NCI-H748 (cell line): ENCODE results near the gene MINDY2.

Experiments used
- DNase-seq: peaks from one replicate; lab custom pipeline; 2025; ENCODE audit not compliant: unreplicated experiment; lab: John Stamatoyannopoulos, UW

MINDY2 gene, protein sequence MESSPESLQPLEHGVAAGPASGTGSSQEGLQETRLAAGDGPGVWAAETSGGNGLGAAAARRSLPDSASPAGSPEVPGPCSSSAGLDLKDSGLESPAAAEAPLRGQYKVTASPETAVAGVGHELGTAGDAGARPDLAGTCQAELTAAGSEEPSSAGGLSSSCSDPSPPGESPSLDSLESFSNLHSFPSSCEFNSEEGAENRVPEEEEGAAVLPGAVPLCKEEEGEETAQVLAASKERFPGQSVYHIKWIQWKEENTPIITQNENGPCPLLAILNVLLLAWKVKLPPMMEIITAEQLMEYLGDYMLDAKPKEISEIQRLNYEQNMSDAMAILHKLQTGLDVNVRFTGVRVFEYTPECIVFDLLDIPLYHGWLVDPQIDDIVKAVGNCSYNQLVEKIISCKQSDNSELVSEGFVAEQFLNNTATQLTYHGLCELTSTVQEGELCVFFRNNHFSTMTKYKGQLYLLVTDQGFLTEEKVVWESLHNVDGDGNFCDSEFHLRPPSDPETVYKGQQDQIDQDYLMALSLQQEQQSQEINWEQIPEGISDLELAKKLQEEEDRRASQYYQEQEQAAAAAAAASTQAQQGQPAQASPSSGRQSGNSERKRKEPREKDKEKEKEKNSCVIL

DNA sequence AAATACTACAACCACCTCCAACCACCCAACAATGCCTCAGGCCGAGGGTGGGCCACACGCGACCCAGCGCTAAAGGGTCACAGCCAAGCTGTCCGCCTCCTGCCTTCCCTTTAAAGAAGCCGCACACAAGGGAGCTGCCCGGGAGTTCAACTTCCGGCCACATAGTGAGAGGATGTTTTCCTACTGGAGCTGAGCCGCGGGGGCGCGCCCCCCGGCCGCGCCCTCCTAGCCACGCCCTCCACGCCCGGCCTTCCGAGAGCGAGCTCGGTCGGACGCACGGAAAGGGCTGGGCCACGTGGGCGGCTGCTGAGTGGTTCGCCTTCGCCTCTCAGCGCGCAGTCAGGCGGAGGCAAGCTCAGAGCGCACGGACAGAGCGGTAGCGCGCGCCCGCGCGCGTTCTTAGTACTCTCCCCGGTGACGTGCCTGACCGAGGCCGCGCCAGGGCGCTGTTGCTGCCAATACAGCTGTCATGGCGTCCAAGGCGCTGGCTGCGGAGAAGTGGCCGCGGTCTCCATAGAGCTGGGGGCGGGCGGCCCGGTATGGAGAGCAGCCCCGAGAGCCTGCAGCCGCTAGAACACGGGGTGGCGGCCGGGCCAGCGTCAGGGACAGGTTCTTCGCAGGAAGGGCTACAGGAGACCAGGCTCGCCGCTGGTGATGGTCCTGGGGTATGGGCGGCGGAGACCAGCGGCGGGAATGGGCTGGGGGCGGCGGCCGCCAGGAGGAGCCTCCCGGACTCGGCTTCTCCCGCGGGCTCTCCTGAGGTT is at the start of gene MINDY2:
Gene MINDY2, plus strand, starts transcription at position 446 of the 764 bp plus-strand sequence. Its CDS starts 94 bp downstream, at position 540.
- DNase-seq = peak; percentile 98

DNA sequence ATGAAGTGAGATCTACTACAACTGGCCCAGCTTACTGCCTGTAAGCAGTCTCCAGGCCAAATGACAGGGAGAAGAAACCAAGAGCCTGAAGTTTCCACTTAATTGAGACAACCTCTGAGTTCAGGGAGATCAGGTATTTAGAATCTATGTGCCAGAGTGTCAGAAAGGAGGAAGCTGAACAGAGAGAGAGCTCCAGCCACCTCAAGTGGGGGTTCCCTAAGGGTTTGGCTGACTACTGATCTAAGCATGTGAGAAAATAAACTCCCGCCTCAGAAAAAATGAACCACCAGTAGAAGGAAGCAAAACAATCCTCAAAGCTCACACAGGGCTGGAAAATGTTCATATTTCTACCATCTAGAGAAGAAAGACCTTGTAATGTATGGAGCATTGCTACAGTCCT is 46.6 kb upstream of the MINDY2 start:
- DNase-seq = no peak

DNA sequence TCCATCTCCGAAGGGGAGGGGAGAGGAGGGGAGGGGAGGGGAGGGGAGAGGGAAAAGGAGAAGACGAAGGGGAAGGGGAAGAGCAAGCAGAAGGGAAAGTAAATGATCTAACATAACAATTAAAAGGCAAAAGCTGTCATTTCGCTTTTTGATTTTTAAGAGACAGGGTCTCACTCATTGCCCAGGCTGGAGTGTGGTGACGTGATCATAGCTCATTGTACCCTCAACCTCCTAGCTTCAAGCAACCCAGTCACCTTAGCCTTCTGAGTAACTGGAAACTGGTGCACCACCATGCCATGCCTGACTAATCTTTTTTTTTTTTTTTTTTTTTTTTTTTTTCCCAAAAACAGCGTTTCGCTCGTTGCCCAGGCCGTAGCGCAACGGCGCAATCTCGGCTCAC is 44.2 kb upstream of the MINDY2 start:
- DNase-seq = no peak

DNA sequence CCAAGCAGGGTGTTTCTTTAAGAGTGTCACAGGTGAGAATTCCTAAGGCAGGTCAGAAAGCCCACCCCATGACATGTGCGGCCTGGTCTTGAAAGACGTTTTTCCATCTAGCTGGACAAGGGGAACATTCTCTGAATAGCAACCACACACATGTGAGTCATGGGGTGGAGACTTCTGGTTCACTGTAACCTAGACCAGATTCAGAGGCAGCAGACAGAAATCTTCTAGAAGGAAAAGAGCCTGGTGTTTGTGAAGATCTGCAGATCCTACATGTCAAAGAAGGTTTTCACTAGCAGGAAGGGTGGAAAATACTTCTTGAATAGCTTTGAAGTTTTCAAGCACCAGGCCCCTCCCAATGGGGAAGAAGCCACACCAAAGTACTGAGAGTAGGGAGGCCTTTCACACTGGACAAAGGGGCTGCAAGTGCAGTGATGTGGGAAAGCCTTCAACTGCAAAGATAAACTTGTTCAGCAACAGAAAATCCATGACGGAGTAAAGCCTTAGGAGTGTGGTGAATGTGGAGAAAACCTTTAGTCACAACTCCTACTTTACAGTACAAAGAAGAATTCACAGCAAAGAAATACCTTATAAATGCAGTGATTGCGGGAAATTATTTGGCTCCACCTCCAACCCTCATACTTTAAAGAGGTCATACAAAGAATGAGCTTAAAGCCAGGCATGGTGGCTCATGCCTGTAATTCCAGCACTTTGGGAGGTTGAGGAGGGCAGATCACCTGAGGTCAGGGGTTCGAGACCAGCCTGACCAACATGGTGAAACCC is 39.2 kb upstream of the MINDY2 start:
- no peak for DNase-seq

DNA sequence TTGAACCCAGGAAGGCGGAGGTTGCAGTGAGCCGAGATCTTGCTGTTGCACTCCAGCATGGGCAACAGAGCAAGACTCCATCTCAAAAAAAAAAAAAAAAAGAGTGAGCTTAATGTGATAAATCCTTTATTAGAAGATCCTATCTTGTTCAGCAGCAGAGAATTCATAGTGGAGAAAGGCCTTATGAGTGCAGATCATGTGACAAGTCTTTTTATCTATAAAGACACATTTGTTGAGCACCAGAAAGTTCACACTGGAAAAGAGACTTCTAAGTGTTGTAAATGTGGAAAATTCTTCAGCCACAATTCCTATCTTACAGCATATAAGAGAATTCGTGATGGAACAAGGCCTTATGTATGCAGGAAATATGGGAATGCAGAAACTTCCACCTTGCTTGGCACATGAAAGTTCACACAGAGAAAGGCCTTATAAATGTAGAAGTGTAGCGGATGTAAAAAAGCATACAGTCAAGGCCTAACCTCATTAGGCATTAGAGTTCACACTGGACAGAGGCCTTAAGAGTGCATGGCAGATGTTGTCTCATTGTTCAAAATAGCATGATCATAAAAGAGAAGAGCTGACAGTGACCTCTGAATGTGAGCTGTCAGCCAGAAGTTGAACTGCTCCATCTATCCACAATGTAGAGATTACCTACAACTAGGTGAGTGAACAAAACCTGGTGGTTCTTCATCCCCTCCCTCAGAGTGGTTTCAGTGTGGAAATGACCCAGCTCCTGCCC is 38.3 kb upstream of the MINDY2 start:
- no peak for DNase-seq

DNA sequence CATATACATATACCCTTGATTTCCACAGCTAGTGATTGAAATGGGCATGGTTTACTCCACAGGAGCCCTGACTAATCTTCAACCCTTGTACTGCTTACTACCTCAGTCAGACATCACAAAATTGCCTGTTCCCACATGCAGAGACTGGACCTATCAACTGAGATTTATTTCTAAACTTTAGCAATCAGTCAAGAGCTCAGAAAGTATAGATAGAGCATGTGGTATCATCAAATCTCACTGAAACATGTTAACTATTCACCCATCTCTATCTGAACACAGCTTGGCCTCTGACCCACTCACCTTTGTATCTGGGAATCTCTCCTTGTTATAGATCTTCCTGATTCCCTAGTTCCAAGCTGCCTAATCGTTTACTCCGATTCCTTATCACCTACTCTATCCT is 36.2 kb upstream of the MINDY2 start:
- DNase-seq = no peak

DNA sequence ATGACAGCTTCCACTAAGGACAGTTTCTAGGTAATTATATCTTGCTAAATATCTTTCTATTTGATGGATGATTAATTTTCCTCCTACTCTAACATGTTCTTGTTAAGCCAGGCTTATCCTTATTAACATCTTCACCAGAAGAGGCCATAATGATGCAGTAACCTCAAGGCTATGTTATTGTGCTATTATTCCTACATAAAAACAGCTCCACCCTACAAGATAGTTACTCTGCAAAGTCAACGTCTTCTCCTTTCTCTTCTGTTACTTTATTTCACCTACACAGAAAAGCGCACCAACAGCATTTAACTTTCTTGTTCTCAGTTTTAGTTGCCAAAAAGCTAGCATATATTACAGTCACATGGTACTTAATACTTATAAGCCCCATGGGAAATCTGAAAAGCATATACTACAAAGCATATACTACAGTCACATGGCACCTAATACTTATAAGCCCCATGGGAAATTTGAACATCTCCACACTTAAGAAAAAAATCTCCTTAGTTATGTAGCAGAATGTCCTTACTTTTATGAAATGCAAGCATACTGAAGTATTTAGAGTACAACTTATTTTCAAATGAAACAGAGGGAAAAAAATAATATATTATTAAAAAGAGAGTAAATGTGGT is 35.0 kb upstream of the MINDY2 start:
- no peak for DNase-seq

DNA sequence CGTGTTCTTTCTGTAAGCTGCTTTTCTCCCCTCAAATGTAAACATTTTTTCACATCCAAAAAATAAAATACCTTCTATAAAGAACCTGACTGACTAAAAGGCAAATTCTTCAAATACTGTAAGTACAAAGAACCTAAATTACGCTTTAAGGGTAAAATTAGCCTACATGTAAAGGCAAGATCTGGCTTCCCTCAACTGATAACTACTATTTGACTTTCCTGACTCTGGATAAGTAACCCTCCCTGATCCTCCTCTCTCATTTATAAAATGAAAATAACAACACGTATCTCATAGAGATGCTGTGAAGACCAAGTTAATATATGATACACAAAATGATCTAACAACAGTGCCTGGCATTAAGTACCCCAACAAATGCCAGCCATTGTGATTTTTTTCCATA is 33.8 kb upstream of the MINDY2 start:
- no peak for DNase-seq

DNA sequence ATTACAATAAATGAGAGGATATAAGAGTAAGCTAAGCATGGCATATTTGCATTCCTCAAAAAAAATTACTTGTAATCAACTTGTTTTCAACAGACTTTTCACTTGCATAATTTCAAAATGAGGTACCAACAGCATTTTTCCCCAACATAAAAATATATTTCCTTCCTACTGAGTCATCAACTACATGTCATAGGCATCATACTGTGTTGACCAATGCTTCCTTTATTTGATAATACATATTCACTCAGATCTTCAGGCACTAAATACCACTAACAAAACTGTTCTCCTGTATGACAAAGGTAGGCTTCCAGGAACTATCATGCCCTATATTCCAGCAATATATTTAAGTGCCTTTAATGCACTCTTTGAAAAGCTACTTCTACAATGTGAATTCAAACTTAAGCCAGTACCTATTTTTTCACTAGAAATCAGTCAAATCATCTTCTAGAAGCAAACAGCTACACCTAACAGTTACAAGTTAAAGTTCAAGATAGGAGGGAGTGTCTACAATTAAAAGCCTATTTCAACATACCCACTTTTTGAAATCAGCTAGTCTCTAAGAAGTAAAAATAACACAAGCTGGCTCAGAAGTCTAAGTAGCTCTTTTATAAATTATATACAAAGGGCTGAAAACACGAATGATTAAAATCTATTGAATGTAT is 32.9 kb upstream of the MINDY2 start:
- no peak for DNase-seq

DNA sequence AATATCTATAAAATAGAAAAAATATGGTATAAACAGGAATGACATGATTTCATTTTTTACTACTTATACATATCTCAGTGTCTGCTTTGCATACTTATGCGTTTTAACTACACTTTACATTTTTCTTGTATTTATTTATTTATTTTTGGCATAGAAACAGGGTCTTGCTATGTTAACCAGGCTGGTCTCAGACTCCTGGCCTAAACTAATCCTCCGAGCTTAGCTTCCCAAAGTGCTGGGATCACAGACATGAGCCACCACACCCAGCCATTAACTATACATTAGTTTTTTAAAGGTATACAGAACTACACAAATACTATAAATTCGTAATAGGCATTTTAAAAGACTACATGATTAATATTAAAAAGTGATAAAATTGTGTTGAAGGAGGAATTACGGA is 30.7 kb upstream of the MINDY2 start:
- DNase-seq = no peak

DNA sequence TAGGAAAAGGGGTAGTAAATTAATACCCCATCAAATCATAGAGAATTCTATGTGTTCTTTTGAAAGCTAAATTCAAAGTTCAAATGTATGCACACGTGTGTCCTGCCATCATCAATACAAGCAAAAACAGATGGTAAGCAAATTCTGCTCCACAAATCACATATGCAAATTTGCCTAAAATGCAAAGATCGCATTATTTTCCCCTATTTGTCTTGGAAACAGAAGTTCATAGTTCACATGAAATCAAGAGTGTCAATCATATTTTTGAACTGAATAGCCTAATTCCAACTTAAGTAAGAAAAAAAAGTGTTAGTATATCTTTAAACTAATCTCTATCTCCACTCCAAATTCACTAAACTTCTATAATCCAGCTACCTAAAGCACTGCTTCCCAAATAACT is 30.1 kb upstream of the MINDY2 start:
- no peak for DNase-seq

DNA sequence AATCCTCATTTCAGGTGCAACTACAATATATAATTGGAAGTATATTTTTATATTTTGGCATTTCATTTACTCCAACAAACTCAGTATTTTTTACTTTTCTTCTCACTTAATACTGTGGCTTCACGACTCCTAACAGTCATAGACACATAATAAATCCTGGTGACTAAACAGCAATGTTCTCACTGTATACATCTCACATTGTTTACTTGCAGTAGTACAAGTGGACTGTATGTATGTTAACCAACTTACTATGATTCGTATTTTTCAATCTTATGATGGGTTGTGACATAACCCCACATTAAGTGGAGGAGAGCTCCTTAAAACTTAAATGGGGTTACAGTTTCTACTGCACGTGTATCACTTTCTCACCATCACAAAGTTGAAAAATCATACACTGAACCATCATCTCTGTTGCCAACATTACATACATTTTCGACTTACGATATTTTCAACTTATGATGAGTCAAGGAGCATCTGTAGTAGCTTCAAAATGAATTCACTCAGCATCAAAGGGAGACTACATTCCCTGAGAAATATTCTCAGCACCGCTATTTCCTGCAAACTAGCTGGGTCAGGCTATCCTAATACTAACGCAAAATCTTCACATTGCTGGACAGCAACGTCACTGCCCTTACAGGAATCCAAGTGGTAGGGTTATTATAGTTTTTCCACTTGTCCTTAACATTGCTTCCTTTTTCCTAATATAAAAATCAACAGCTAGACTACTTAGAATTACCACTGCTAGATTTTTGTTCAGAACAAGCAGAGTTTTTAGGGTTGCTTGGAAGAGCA is 28.9 kb upstream of the MINDY2 start:
- no peak for DNase-seq

DNA sequence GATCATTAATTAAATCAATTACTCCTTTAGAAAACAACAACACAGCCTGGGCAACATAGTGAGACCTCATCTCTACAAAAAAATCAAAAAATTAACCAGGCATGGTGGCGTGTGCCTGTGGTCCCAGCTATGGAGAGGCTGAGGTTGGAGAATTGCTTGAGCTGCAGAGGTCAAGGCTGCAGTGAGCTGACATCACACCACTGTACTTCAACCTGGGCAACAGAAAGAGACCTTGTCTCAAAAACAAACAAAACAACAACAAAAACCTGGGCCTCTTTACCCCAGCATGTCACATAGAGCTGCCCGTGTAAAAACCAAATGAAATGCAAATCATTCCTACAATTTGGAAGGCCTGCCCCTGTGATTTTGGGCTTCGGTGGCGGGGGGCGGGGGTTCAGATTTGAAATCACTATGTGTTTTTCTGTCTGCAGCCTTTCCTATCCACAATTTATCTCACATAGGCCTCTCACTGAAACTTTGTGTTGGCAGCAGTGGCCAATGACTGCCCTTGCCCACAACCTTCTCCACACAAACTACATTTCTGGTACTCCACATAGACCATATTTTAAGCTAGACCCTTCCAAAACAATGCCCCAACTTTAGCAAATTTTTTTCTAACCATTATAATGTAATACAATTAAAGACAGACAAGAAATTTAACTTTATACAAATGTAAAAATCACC is 28.1 kb upstream of the MINDY2 start:
- DNase-seq = no peak

DNA sequence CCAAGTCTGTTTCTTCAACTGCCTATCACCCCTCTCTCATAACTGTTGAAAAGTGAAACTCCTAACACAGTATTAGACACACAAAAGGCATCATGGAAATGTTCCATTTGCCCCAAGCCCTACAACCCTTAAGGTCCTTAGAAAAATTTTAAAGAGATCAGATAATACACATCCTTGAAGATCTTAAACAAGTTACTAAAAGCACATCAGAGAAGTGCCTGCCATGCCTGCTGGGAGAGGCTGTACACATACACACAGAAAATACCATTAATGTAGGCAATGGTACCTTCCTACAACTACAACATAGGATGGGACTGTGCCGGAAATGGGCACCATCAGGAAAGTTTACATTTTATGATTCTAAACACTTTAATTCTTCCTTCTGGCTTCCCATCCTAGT is 24.9 kb upstream of the MINDY2 start:
- DNase-seq = no peak

DNA sequence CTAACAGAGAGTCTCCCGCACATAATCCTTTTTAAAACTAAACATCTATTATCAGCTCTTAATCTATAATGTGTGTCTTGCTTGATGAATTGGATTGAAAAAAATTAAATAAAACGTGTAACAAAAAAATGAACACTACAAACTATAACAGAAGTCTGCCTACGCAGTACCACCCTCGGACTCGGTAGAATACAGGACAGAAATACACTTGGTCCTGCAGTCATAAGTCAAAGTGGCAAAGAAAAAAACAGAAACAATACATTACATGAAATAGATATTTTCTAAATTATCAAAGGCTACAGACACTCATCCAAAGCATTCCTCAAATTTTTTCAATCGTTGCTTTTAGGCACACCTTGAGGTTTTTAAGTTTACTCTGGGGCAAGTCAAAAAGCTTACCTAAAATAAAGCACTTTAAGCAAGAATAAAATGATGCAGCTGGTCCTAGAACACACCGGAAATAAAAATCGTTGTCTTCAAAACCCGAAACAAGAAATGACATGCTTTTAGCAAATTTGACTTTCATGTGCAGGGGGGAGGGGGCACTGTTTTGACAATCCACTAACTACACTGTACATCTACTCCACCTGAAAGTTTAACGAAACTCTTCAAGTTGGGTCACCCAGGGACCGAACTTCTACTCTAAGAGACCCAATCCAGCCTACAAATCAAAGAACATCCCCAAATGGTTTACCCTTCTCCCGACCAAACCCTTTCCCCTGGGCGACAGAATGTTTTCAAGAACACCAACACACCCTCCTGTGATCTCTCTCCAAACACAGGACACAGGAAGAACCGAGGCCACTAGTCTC is 22.9 kb upstream of the MINDY2 start:
- no peak for DNase-seq

DNA sequence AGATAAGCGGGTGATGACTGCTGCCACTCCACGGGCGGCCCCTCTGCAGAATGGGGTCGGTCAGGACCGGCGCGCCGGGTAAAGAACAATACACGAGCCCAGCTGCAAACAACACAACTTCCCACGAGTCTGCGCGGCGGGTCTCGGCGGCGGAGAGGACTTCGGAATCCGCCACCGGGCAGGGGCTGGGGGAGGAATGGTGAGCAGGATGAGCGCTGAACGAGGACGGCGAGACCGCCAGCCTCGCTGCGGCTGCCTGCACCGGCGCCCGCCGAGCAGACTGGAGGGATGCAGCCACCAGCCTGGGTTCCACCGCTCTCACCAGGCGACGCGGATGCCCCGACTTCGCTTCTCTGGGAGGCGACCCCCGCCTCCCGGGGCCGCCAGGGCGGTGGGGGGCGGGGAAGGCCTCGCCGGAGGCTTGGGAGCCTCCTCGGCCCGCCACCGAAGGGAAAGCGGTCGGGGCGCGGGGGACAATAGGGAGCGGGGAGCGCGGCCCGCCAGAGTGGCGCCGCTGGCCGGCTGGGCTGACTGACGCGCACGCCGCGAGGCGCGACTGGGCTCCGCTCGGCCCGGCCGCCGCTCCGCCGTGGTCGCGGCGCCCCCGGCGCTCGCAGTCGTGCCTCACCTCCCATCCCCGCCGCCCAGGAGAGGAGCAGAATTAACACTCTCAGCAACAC is 22.1 kb upstream of the MINDY2 start:
- peak; percentile 62 for DNase-seq
